ENCODE results near the gene SCAANT1. TPM values are rescaled to one million over a fixed set of nuclear protein-coding genes. Genes with fewer than 3 reads are reported as not detected.

SCAANT1 gene
- total RNA-seq, 4 donors from 2014 or later: not detected

DNA sequence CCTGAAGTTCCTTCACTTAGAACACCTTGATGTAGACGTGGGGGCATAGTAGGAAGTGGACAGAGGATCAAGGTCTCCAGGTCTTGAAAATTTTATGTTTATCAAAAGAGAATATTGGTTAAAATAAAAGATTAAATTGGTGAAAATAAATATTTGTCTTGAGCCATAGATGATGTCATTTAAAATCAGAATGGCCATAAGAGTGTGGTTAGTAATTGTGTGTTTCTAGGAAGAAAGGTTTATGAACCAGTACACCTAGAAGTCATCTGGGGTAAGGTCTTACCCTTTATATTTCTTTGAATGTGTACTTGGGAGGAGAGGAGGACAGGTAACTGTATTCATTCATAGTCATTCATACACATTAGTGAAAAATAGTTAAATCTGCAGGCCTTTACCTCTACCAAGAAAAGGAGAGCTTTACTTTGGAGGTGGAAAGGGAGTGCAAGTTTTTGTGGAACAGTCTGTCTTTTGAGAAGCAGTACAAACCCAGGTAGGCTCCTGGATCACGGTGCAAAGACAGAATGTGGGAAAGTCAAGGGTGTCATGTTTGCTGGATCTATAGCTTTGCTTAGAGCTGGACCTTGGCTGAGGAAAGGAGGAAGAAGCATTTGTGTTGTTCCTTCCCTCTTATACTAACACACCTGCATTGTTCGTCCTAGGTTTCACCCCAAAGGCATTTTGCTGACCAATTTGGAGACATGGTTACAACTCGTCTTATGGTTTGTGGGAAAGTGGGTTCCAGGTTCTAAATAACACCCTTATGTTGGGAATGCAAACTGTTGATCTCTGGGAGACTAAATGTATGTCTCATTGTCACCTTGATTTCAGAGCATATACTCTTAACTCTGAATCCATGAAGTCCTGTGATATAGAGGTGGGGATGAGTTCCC, 6.2 kb downstream of the SCAANT1 start:
- no peaks in the 10 kb centered on the region for H3K36me3 ChIP-seq
- no peaks in the 10 kb centered on the region for H3K9me3 ChIP-seq
- H3K4me3 ChIP-seq: no peak overlapping the region
- H3K4me1 ChIP-seq: peaks cover 0 to 11% (median 6%) of the 10 kb centered on the region in 4 donors
- TF ChIP-seq, protein P1, sequence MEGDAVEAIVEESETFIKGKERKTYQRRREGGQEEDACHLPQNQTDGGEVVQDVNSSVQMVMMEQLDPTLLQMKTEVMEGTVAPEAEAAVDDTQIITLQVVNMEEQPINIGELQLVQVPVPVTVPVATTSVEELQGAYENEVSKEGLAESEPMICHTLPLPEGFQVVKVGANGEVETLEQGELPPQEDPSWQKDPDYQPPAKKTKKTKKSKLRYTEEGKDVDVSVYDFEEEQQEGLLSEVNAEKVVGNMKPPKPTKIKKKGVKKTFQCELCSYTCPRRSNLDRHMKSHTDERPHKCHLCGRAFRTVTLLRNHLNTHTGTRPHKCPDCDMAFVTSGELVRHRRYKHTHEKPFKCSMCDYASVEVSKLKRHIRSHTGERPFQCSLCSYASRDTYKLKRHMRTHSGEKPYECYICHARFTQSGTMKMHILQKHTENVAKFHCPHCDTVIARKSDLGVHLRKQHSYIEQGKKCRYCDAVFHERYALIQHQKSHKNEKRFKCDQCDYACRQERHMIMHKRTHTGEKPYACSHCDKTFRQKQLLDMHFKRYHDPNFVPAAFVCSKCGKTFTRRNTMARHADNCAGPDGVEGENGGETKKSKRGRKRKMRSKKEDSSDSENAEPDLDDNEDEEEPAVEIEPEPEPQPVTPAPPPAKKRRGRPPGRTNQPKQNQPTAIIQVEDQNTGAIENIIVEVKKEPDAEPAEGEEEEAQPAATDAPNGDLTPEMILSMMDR (IDR thresholded peaks at IDR 0.05): no peak
- no peak for TF ChIP-seq EP300 (IDR thresholded peaks at IDR 0.05)
- no peaks in the 10 kb centered on the region for H3K27me3 ChIP-seq
- WGBS, 2 donors: 90 to 93% methylated on average over 4 of the region's 4 CpGs
- no peak for DNase-seq (ENCODE audit: low spot score in 2 of 2)
- H3K27ac ChIP-seq: no peak overlapping the region

DNA sequence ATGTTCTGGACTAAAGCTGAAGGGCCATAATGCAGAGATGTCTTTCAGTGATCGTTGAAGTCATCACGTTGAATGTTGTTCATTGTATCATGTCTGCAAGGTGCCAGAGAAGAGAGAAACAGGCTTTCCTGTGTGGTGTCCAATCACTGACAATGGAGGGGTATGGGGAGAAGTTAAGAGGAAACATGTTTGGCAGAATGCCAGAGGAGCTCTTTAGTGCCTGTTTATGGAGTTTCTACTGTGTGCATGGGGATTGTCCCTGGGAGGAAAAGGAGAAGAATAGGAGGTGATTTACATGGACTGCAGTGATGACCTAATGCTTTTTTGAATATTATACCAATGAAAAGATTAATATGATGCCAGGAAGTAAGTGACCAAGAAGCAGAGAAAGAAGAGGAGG, 11.7 kb downstream of the SCAANT1 start:
- DNase-seq (ENCODE audit: low spot score in 2 of 2): peak in 1 of 2 donors; percentile 27
- no peak overlapping the region for H3K4me3 ChIP-seq
- peaks cover 0 to 21% (median 4%) of the 10 kb centered on the region in 4 donors for H3K4me1 ChIP-seq
- H3K27ac ChIP-seq: no peak overlapping the region
- H3K9me3 ChIP-seq: no peaks in the 10 kb centered on the region
- WGBS, 2 donors: 31 to 33% methylated on average over 2 of the region's 2 CpGs
- TF ChIP-seq, protein P1 (IDR thresholded peaks at IDR 0.05): no peak
- no peak for TF ChIP-seq EP300 (IDR thresholded peaks at IDR 0.05)
- no peak for TF ChIP-seq POLR2A (IDR thresholded peaks at IDR 0.05)
- peaks cover 0 to 22% (median 0%) of the 10 kb centered on the region in 3 donors for H3K36me3 ChIP-seq
- H3K27me3 ChIP-seq: no peaks in the 10 kb centered on the region

DNA sequence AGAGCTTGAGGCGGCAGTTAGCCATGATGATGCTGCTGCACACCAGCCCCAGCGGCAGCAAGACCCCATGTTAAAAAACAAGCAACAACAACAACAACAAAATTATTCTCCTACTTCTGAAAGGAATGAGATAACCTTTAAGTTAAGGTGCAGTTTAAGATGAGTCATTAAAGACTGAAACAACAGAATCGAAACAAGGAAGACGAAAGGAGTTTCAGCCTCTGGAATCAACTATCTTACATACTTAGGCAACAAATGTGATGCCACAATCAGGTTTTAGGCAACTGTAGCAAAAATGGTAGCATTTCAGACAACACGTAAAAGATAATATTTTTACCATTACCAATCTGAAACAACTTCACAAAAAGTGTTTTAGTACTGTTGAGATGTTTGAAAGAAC, 12.2 kb downstream of the SCAANT1 start:
- H3K27ac ChIP-seq: no peak overlapping the region
- H3K4me1 ChIP-seq: peaks cover 0 to 24% (median 8%) of the 10 kb centered on the region in 4 donors
- no peaks in the 10 kb centered on the region for H3K27me3 ChIP-seq
- TF ChIP-seq POLR2A (IDR thresholded peaks at IDR 0.05) (no peak), EP300 (IDR thresholded peaks at IDR 0.05) (no peak)
- TF ChIP-seq, protein P1 (IDR thresholded peaks at IDR 0.05): no peak
- H3K9me3 ChIP-seq: no peaks in the 10 kb centered on the region
- H3K4me3 ChIP-seq: no peak overlapping the region
- no peak for DNase-seq (ENCODE audit: low spot score in 2 of 2)
- 93 to 96% methylated on average over 5 of the region's 5 CpGs for WGBS, 2 donors
- H3K36me3 ChIP-seq: peaks cover 0 to 22% (median 0%) of the 10 kb centered on the region in 3 donors

DNA sequence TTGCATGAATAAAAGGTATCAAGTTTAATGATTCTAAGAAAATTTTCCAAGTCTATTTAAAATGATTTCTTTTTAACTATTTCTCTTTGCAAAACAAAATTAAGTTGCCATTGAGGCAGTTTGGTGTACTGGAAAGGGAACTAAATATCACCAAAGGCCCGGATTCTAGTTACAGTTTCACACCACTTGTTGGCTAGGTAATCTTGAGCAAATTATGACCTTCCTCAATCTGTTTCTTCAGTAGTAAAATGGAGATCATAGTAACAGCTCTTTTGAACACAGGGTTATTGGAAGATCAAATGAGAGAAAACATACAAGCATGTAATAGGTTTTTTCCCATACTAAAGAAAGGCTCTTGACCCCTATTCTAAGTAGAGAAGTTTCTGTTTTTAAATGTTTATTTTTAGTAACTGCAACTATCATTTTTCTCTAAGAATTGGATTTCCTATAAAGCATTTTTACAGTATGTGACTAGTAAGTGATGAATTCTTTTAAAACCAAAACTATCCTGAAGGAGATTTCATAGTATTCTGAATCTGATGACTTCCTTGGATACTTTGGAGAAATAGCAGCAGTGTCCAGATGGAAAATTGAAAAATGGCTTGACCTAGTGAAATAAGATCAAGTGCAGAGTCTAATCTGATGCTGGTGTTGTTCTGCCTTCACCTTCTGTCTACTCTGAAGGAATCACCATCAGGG, 15.7 kb downstream of the SCAANT1 start:
- DNase-seq (ENCODE audit: low spot score in 2 of 2): no peak
- no peak for TF ChIP-seq EP300 (IDR thresholded peaks at IDR 0.05)
- TF ChIP-seq, protein P1 (IDR thresholded peaks at IDR 0.05): no peak
- TF ChIP-seq POLR2A (IDR thresholded peaks at IDR 0.05): no peak
- H3K36me3 ChIP-seq: peaks cover 0 to 22% (median 0%) of the 10 kb centered on the region in 3 donors
- H3K27ac ChIP-seq: no peak overlapping the region
- H3K9me3 ChIP-seq: no peaks in the 10 kb centered on the region
- H3K4me3 ChIP-seq: no peak overlapping the region
- peaks cover 0 to 29% (median 8%) of the 10 kb centered on the region in 4 donors for H3K4me1 ChIP-seq
- no peaks in the 10 kb centered on the region for H3K27me3 ChIP-seq
- WGBS, 2 donors: 67 to 81% methylated on average over 1 of the region's 1 CpG
